H1 (cell line): ENCODE measurements around the gene SRCIN1. TPM values are rescaled to one million over a fixed set of nuclear protein-coding genes. Genes with fewer than 3 reads are reported as not detected.

Experiments
- CTCF ChIA-PET: fragments of 300-600 bp; sonication (Branson Sonifier 250); formaldehyde crosslinking; loops from one replicate; lab custom pipeline; 2021; ENCODE audit not compliant: partially characterized antibody; lab: Charles Lee
- POLR2A ChIA-PET: fragments of 300-600 bp; sonication (Branson Sonifier 250); formaldehyde crosslinking; loops from one replicate; lab custom pipeline; 2021; ENCODE audit warnings: inconsistent platforms; ENCODE audit not compliant: partially characterized antibody; lab: Charles Lee
- DNase-seq, 2 experiments: peaks; one replicate each; pipeline versions ENCODE4 v3.0.0 to v3.0.0-alpha.2; 2010 to 2022; ENCODE audit warnings: low spot score in 2 of 2, low read depth in 1 of 2, mixed read lengths in 1 of 2
- FAIRE-seq: peaks from 2 replicates; lab custom pipeline; 2011; peaks lifted over from hg19 to GRCh38; lab: Jason Lieb, UNC
- H2AFZ ChIP-seq: 2 replicates; pipeline ENCODE4 v1.8.1; 2012; ENCODE audit warnings: low read length, inconsistent platforms
- H2AK5ac ChIP-seq: 2 replicates; pipeline ENCODE4 v1.6.1; 2013; ENCODE audit warnings: low read depth, low read length
- H2BK120ac ChIP-seq: replicated peaks from 2 replicates; pipeline ENCODE3; 2013; ENCODE audit warnings: low read depth, low read length, inconsistent platforms
- H2BK12ac ChIP-seq: 2 replicates; pipeline ENCODE4 v1.6.1; 2013; ENCODE audit warnings: low read depth, low read length
- H2BK15ac ChIP-seq: 2 replicates; pipeline ENCODE4 v1.6.1; 2013; ENCODE audit warnings: low read length
- H2BK20ac ChIP-seq: 2 replicates; pipeline ENCODE4 v1.6.1; 2013; ENCODE audit warnings: low read length
- H2BK5ac ChIP-seq: 2 replicates; pipeline ENCODE4 v1.6.1; 2013; ENCODE audit warnings: low read depth, low read length
- H3K14ac ChIP-seq: 2 replicates; pipeline ENCODE4 v1.6.1; 2013; ENCODE audit warnings: inconsistent platforms; ENCODE audit not compliant: insufficient read length
- H3K18ac ChIP-seq: 2 replicates; pipeline ENCODE4 v1.6.1; 2013; ENCODE audit warnings: low read length; ENCODE audit errors: extremely low read depth
- H3K23ac ChIP-seq: 2 replicates; pipeline ENCODE4 v1.6.1; 2013; ENCODE audit warnings: inconsistent platforms; ENCODE audit not compliant: insufficient read length
- H3K23me2 ChIP-seq: 2 replicates; pipeline ENCODE4 v1.6.1; 2013; ENCODE audit warnings: low read depth, low read length
- H3K27ac ChIP-seq: 2 replicates; pipeline ENCODE4 v1.6.1; 2011; ENCODE audit warnings: low read depth, low read length, inconsistent platforms
- H3K27me3 ChIP-seq, 4 experiments: replicated peaks in 1 of 4; 1 replicate in 1 of 4; 2 replicates in 3 of 4; pipeline versions ENCODE4 v1.6.1 to v1.8.1; 2011 to 2013; ENCODE audit warnings: low read length in 3 of 4, mild to moderate bottlenecking in 3 of 4, inconsistent platforms in 2 of 4, mixed read lengths in 2 of 4, moderate library complexity in 1 of 4; ENCODE audit not compliant: control insufficient read depth in 3 of 4, insufficient read depth in 3 of 4; ENCODE audit errors: extremely low read depth in 1 of 4
- H3K36me3 ChIP-seq, 4 experiments: 2 replicates each; pipeline versions ENCODE4 v1.6.1 to v1.8.1; 2011 to 2013; ENCODE audit warnings: mild to moderate bottlenecking in 4 of 4, low read length in 3 of 4, moderate library complexity in 2 of 4, control low read depth in 1 of 4, inconsistent platforms in 1 of 4; ENCODE audit not compliant: insufficient read depth in 4 of 4, control insufficient read depth in 2 of 4
- H3K4ac ChIP-seq: replicated peaks from 2 replicates; pipeline ENCODE3; 2013; ENCODE audit warnings: low read length, low read depth, mixed read lengths, inconsistent platforms; ENCODE audit not compliant: insufficient read length
- H3K4me1 ChIP-seq, 4 experiments: replicated peaks in 1 of 4; 1 replicate in 1 of 4; 2 replicates in 3 of 4; pipeline versions ENCODE4 v1.6.1 to v1.8.1; 2011 to 2013; ENCODE audit warnings: low read length in 3 of 4, inconsistent platforms in 2 of 4, mixed read lengths in 1 of 4; ENCODE audit not compliant: insufficient read depth in 4 of 4, control insufficient read depth in 3 of 4
- H3K4me2 ChIP-seq, 2 experiments: 2 replicates each; pipeline versions ENCODE4 v1.6.1 to v1.8.1; 2011 to 2013; ENCODE audit warnings: low read depth in 2 of 2, low read length in 2 of 2, control low read depth in 1 of 2, inconsistent platforms in 1 of 2, mild to moderate bottlenecking in 1 of 2; ENCODE audit not compliant: insufficient read depth in 1 of 2
- H3K4me3 ChIP-seq, 4 experiments: fragments of 200-600, 300-600 bp in 1 of 4; sonication (generic), shearing (Covaris generic), sonication (Bioruptor Twin) in 1 of 4; 2 replicates each; pipeline versions ENCODE4 v1.5.1 to v1.8.1; 2011 to 2016; ENCODE audit warnings: low read length in 4 of 4, low read depth in 3 of 4, control low read depth in 2 of 4, inconsistent platforms in 2 of 4, mild to moderate bottlenecking in 2 of 4, mixed read lengths in 1 of 4, moderate library complexity in 1 of 4; ENCODE audit not compliant: insufficient read depth in 2 of 4; ENCODE audit errors: extremely low read depth in 1 of 4
- H3K56ac ChIP-seq: replicated peaks from 2 replicates; pipeline ENCODE3; 2013; ENCODE audit warnings: low read depth, mild to moderate bottlenecking, mixed read lengths, low read length, inconsistent platforms; ENCODE audit not compliant: insufficient read length
- H3K79me1 ChIP-seq: 2 replicates; pipeline ENCODE4 v1.6.1; 2013; ENCODE audit warnings: low read depth, low read length, control low read depth
- H3K79me2 ChIP-seq, 2 experiments: 2 replicates each; pipeline versions ENCODE4 v1.6.1 to v1.8.1; 2012 to 2013; ENCODE audit warnings: low read length in 2 of 2, mild to moderate bottlenecking in 2 of 2, inconsistent platforms in 1 of 2; ENCODE audit not compliant: insufficient read depth in 2 of 2, control insufficient read depth in 1 of 2
- H3K9ac ChIP-seq, 4 experiments: replicated peaks in 1 of 4; 1 replicate in 1 of 4; 2 replicates in 3 of 4; pipeline versions ENCODE4 v1.6.1 to v1.8.1; 2011 to 2013; ENCODE audit warnings: low read depth in 3 of 4, low read length in 3 of 4, control low read depth in 2 of 4, mild to moderate bottlenecking in 2 of 4, moderate library complexity in 2 of 4, inconsistent platforms in 1 of 4; ENCODE audit errors: extremely low read depth in 1 of 4
- H3K9me3 ChIP-seq, 2 experiments: 2 replicates each; pipeline versions ENCODE4 v1.6.1 to v1.8.1; 2012 to 2013; ENCODE audit warnings: mild to moderate bottlenecking in 2 of 2, moderate library complexity in 2 of 2, control low read depth in 1 of 2, inconsistent platforms in 1 of 2, low read depth in 1 of 2, low read length in 1 of 2, mixed read lengths in 1 of 2; ENCODE audit not compliant: insufficient read depth in 2 of 2
- H4K20me1 ChIP-seq, 2 experiments: replicated peaks in 1 of 2; 2 replicates each; pipeline versions ENCODE3 to v1.8.1; 2011 to 2013; ENCODE audit warnings: inconsistent platforms in 2 of 2, low read length in 2 of 2, mild to moderate bottlenecking in 1 of 2; ENCODE audit not compliant: insufficient read depth in 2 of 2, control insufficient read depth in 1 of 2
- H4K5ac ChIP-seq: 2 replicates; pipeline ENCODE4 v1.6.1; 2013; ENCODE audit warnings: low read length, low read depth, mixed read lengths, inconsistent platforms; ENCODE audit not compliant: insufficient read length
- H4K8ac ChIP-seq: 2 replicates; pipeline ENCODE4 v1.8.0; 2013; ENCODE audit warnings: mild to moderate bottlenecking, moderate library complexity, low read length, inconsistent platforms; ENCODE audit not compliant: insufficient read depth; ENCODE audit errors: extremely low read depth
- H4K91ac ChIP-seq: replicated peaks from 2 replicates; pipeline ENCODE3; 2013; ENCODE audit warnings: low read length, mixed read lengths, inconsistent platforms; ENCODE audit not compliant: insufficient read length
- BCL11A ChIP-seq, 2 experiments: IDR thresholded peaks; one replicate each; pipeline ENCODE4 v1.6.1; 2011; ENCODE audit warnings: low read depth in 2 of 2, low read length in 2 of 2, mild to moderate bottlenecking in 2 of 2
- CBX5 ChIP-seq: fragments of 300-800, 300-1000 bp; sonication (generic); IDR thresholded peaks from 2 replicates; pipeline ENCODE4 v1.7.1; 2016; ENCODE audit warnings: antibody characterized with exemption, low read length, low read depth
- CTBP2 ChIP-seq: IDR thresholded peaks from 2 replicates; pipeline ENCODE4 v1.7.0; 2011; ENCODE audit warnings: borderline replicate concordance, mild to moderate bottlenecking, moderate library complexity, mixed read lengths, low read length; ENCODE audit not compliant: insufficient read depth, insufficient read length
- GTF2F1 ChIP-seq: IDR thresholded peaks from 2 replicates; pipeline ENCODE4 v1.6.1; 2012; ENCODE audit warnings: low read depth, low read length, improper control_type of control experiment, borderline replicate concordance
- JUN ChIP-seq: IDR thresholded peaks from 2 replicates; pipeline ENCODE4 v1.6.1; 2011; ENCODE audit warnings: low read depth, mild to moderate bottlenecking, improper control_type of control experiment, low read length
- JUND ChIP-seq: IDR thresholded peaks from 2 replicates; pipeline ENCODE4 v1.6.1; 2011; ENCODE audit warnings: mild to moderate bottlenecking, improper control_type of control experiment, low read length
- PHF8 ChIP-seq: fragments of 200-600 bp; sonication (generic); conservative IDR thresholded peaks from 2 replicates; pipeline ENCODE4 v1.7.1; 2012; ENCODE audit warnings: low read depth, mild to moderate bottlenecking, inconsistent platforms, low read length, moderate library complexity
- RAD21 ChIP-seq, 2 experiments: IDR thresholded peaks in 1 of 2; conservative IDR thresholded peaks in 1 of 2; 2 replicates each; pipeline ENCODE4 v1.6.1; 2011; ENCODE audit warnings: low read depth in 2 of 2, low read length in 2 of 2, improper control_type of control experiment in 1 of 2, inconsistent platforms in 1 of 2, mild to moderate bottlenecking in 1 of 2, moderate library complexity in 1 of 2
- RBBP5 ChIP-seq: IDR thresholded peaks from 2 replicates; pipeline ENCODE4 v1.7.1; 2012; ENCODE audit warnings: low read depth, mild to moderate bottlenecking, inconsistent platforms, low read length, moderate library complexity, borderline replicate concordance
- SIN3A ChIP-seq, 2 experiments: IDR thresholded peaks in 1 of 2; conservative IDR thresholded peaks in 1 of 2; 2 replicates each; pipeline ENCODE4 v1.6.1; 2011 to 2012; ENCODE audit warnings: low read length in 2 of 2, improper control_type of control experiment in 1 of 2, low read depth in 1 of 2, mild to moderate bottlenecking in 1 of 2
- TAF7 ChIP-seq: optimal IDR thresholded peaks from 2 replicates; pipeline ENCODE3; 2011; ENCODE audit warnings: low read depth, mild to moderate bottlenecking, inconsistent platforms, low read length, moderate library complexity, borderline replicate concordance
- WGBS, 2 experiments: shearing (Covaris generic) in 1 of 2; methylation state at CpG; one replicate each; pipeline versions ENCODE4 v1.1.6 to v1.1.7; 2013 to 2015; ENCODE audit warnings: low lambda C conversion rate in 2 of 2, mixed read lengths in 2 of 2, inconsistent platforms in 1 of 2, low coverage in 1 of 2, missing lambda C conversion rate in 1 of 2; ENCODE audit not compliant: insufficient replicate concordance in 2 of 2, insufficient coverage in 1 of 2, insufficient read length in 1 of 2; ENCODE audit errors: extremely low coverage in 1 of 2, missing lambda C conversion rate in 1 of 2; 5-methylcytosine and 5-hydroxymethylcytosine counted together
- polyA plus RNA-seq, 7 experiments: library from polyadenylated mRNA; depleted of rRNA in 3 of 7; stranded (reverse) in 5 of 7; unstranded in 2 of 7; fragments of >200 nt in 5 of 7; fragments of 200-250 nt in 2 of 7; gene quantifications; 1 replicate in 5 of 7; 2 replicates in 1 of 7; 4 replicates in 1 of 7; pipeline versions ENCODE4 v1.2.1 to v1.2.3, GENCODE V29; 2011 to 2013; ENCODE audit warnings: missing spikeins in 2 of 7, mixed read lengths in 2 of 7
- total RNA-seq: library from RNA; stranded (reverse); fragmentation: NEBNext Ultra II Directional; extraction: Animal tissue kit (Norgen Biotek cat#: 25700); gene quantifications from 2 replicates; pipeline ENCODE4 v1.2.1, GENCODE V29; 2021
- TF ChIP-seq, protein P1 (sequence below): IDR thresholded peaks from 2 replicates; pipeline ENCODE4 v1.6.1; 2012; ENCODE audit warnings: inconsistent platforms

SRCIN1 gene
- total and polyA plus RNA-seq, 2 of the 8 experiments (the other 6 are each of a cell fraction or from before 2014, with no cell fraction given): 2.8 to 3.8 TPM

DNA sequence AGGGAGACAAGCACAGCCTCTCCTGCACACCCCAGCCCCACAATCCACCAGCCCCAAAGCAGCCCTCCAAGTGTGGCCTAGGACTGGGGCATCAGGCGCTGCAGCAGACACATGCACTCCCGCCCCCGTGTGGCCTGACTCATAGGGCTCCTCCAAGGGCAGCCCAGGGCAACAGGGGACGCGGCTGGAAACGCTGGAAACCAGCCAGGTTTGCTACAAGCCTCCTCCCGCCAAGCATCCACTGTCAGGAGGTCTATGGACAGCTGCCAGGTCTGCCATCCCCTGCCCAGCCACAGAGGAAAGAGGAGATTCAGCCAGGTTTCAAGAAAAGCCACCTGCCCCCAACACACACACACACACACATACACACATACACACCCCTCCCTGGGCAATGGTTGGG is 25.8 kb downstream of the SRCIN1 start:
- H3K4me2 ChIP-seq: no peak overlapping the region
- DNase-seq: peak in 1 of 2 experiments; percentile 83
- 18% methylated on average over 7 of the region's 7 CpGs; no CpG with 5 or more reads in 1 of the 2 experiments for WGBS, 2 experiments
- no peak for TF ChIP-seq JUN
- TF ChIP-seq BCL11A (IDR thresholded peaks at IDR 0.05; ENCODE audit: low read depth in 2 of 2, low read length in 2 of 2): no peak
- no peak for TF ChIP-seq PHF8
- 0 out of 2 replicates have a peak, but pooled peaks have one; percentile 28 for TF ChIP-seq JUND
- no peak for TF ChIP-seq GTF2F1
- peak; percentile 56 to 67 for TF ChIP-seq RAD21 (IDR thresholded peaks at IDR 0.05 in 1 of 2, conservative IDR thresholded peaks at IDR 0.05 in 1 of 2; ENCODE audit: low read depth in 2 of 2, low read length in 2 of 2)
- TF ChIP-seq, protein P1, sequence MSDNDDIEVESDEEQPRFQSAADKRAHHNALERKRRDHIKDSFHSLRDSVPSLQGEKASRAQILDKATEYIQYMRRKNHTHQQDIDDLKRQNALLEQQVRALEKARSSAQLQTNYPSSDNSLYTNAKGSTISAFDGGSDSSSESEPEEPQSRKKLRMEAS: 0 out of 2 replicates have a peak, but pooled peaks have one; percentile 37
- TF ChIP-seq CTBP2: no peak
- peak in 1 of 2 experiments; percentile 69; a peak in 1 of 4 replicates for TF ChIP-seq SIN3A (conservative IDR thresholded peaks at IDR 0.05 in 1 of 2, IDR thresholded peaks at IDR 0.05 in 1 of 2; ENCODE audit: low read depth in 1 of 2, low read length in 2 of 2)
- no peak for TF ChIP-seq RBBP5
- no peak for TF ChIP-seq TAF7
- TF ChIP-seq CBX5: no peak

More for the DNA sequence above, 25.8 kb downstream of the SRCIN1 start:
- Histone ChIP-seq H2BK120ac (no peak overlapping the region), H2BK5ac (no peak overlapping the region), H3K36me3 (no peaks in the 10 kb centered on the region), H3K18ac (no peak overlapping the region; the same call in 1 of the 2 replicates), H3K23ac (no peak overlapping the region), H2AFZ (no peak overlapping the region), H3K79me1 (no peaks in the 10 kb centered on the region), H3K4ac (no peak overlapping the region), H3K27ac (no peak overlapping the region), H3K9me3 (no peaks in the 10 kb centered on the region), H3K56ac (no peak overlapping the region), H3K9ac (no peak overlapping the region), H3K14ac (no peak overlapping the region), H4K91ac (no peak overlapping the region), H4K20me1 (peaks cover 5 to 20% of the 10 kb centered on the region in 2 experiments), H2AK5ac (no peak overlapping the region), H3K4me1 (peaks cover 9 to 29% (median 13%) of the 10 kb centered on the region in 4 experiments), H2BK15ac (no peak overlapping the region), H3K23me2 (peaks cover 6% of the 10 kb centered on the region; the same call in 1 of the 2 replicates), H2BK12ac (peak overlapping the region; percentile 80; the same call in 1 of the 2 replicates), H3K27me3 (peaks cover 41 to 62% (median 58%) of the 10 kb centered on the region in 4 experiments), H4K8ac (no peak overlapping the region), H2BK20ac (no peak overlapping the region), H4K5ac (no peak overlapping the region), H3K79me2 (no peaks in the 10 kb centered on the region), H3K4me3 (no peak overlapping the region)
- CTCF ChIA-PET: interaction anchor here (1.1 to 32.0 kb wide), 9 partner anchors 10 to 157 kb away, joined by 3 to 914 read pairs (median 4); partner anchors contain the start of gene SRCIN1
- POLR2A ChIA-PET: interaction anchor here (1.0 kb wide), 1 partner anchor 22 kb away, joined by 3 read pairs; no protein-coding TSS in a partner anchor
- no peak for FAIRE-seq
